DOHH2 (cell line): ENCODE data around the gene SMAD4.
A peak's percentile ranks its signal among the peaks of the same experiment; 100 is the strongest.

Source experiments
- H3F3A ChIP-seq: fragments of 200-600 bp; sonication (generic), shearing (Covaris generic); 2 replicates; pipeline ENCODE4 v1.6.0; 2016; ENCODE audit warnings: antibody characterized with exemption, mild to moderate bottlenecking; ENCODE audit not compliant: control insufficient read depth, insufficient read depth
- H3K27ac ChIP-seq: fragments of 200-600 bp; sonication (generic); 2 replicates; pipeline ENCODE4 v1.5.1; 2014; ENCODE audit warnings: low read depth, mild to moderate bottlenecking, low read length, moderate library complexity
- H3K27me3 ChIP-seq: fragments of 200-600 bp; sonication (generic); 2 replicates; pipeline ENCODE4 v1.6.1; 2014; ENCODE audit warnings: mild to moderate bottlenecking, low read length, mixed read lengths; ENCODE audit not compliant: control insufficient read depth
- H3K36me3 ChIP-seq: fragments of 200-600 bp; sonication (generic); 2 replicates; pipeline ENCODE4 v1.6.1; 2014; ENCODE audit warnings: mild to moderate bottlenecking, low read length, moderate library complexity, mixed read lengths; ENCODE audit not compliant: control insufficient read depth
- H3K4me1 ChIP-seq: fragments of 200-600 bp; sonication (generic); 2 replicates; pipeline ENCODE4 v1.6.1; 2014; ENCODE audit warnings: mild to moderate bottlenecking, low read length, mixed read lengths; ENCODE audit not compliant: control insufficient read depth
- H3K4me2 ChIP-seq: fragments of 200-600 bp; sonication (generic); 2 replicates; pipeline ENCODE4 v1.6.0; 2014; ENCODE audit warnings: mild to moderate bottlenecking, low read length, moderate library complexity
- H3K4me3 ChIP-seq: fragments of 200-600 bp; sonication (generic); 2 replicates; pipeline ENCODE4 v1.5.1; 2014; ENCODE audit warnings: mild to moderate bottlenecking, low read length, mixed read lengths
- H3K79me2 ChIP-seq: fragments of 200-600 bp; sonication (generic); 2 replicates; pipeline ENCODE4 v1.6.1; 2014; ENCODE audit warnings: mild to moderate bottlenecking, low read length, mixed read lengths; ENCODE audit not compliant: control insufficient read depth
- H3K9me2 ChIP-seq: fragments of 200-600 bp; sonication (generic); replicated peaks from 2 replicates; pipeline ENCODE4 v1.6.1; 2014; ENCODE audit warnings: mild to moderate bottlenecking, low read length, mixed read lengths; ENCODE audit not compliant: control insufficient read depth
- H3K9me3 ChIP-seq: fragments of 200-600 bp; sonication (generic); 2 replicates; pipeline ENCODE4 v1.6.1; 2014; ENCODE audit warnings: antibody characterized with exemption, low read length, mixed read lengths; ENCODE audit not compliant: control insufficient read depth, insufficient read depth
- H4K20me1 ChIP-seq: fragments of 200-600 bp; sonication (generic); 2 replicates; pipeline ENCODE4 v1.6.0; 2014; ENCODE audit warnings: low read depth, mild to moderate bottlenecking, antibody characterized with exemption, low read length, moderate library complexity; ENCODE audit not compliant: control insufficient read depth, insufficient read depth
- EZH2phosphoT487 ChIP-seq: fragments of 200-600 bp; sonication (generic); IDR thresholded peaks from 2 replicates; pipeline ENCODE4 v1.6.1; 2017; ENCODE audit warnings: borderline replicate concordance, mild to moderate bottlenecking, antibody characterized with exemption, low read length, moderate library complexity, mixed read lengths
- TF ChIP-seq, protein P1 (sequence below): fragments of 200-600 bp; sonication (generic); IDR thresholded peaks from one replicate; pipeline ENCODE4 v1.5.1; 2014; ENCODE audit warnings: antibody characterized with exemption, mild to moderate bottlenecking, low read depth, low read length; ENCODE audit not compliant: poor library complexity, severe bottlenecking

The SMAD4 gene

DNA sequence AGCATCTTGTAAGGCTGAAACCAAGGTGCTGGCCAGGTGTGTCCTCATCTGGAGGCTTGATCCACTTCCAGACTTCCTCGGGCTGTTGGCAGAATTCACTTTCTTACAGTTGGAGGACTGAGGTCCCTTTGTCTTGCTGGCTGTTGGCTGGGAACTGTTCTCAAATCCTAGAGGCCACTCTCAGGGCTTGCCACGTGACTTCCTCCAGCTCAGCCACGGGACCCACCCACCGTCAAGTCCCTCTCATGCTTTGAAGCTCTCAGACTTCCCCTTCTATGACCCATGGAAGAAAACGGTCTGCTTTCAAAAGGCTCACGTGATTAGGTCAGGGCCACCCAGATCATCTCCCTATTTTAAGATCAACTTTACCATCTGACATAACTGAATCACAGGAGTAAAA is 77.1 kb downstream of the SMAD4 start:
- Histone ChIP-seq H4K20me1 (no peaks in the 10 kb centered on the region), H3K36me3 (no peaks in the 10 kb centered on the region), H3K79me2 (no peaks in the 10 kb centered on the region), H3K9me2 (no peaks in the 10 kb centered on the region), H3K4me1 (peaks cover 9% of the 10 kb centered on the region), H3K4me3 (no peak overlapping the region), H3K4me2 (peak overlapping the region; percentile 19; the same call in 1 of the 2 replicates), H3F3A (no peaks in the 10 kb centered on the region), H3K9me3 (no peaks in the 10 kb centered on the region), H3K27ac (no peak overlapping the region), H3K27me3 (no peaks in the 10 kb centered on the region)
- no peak for TF ChIP-seq EZH2phosphoT487
- TF ChIP-seq, protein P1, sequence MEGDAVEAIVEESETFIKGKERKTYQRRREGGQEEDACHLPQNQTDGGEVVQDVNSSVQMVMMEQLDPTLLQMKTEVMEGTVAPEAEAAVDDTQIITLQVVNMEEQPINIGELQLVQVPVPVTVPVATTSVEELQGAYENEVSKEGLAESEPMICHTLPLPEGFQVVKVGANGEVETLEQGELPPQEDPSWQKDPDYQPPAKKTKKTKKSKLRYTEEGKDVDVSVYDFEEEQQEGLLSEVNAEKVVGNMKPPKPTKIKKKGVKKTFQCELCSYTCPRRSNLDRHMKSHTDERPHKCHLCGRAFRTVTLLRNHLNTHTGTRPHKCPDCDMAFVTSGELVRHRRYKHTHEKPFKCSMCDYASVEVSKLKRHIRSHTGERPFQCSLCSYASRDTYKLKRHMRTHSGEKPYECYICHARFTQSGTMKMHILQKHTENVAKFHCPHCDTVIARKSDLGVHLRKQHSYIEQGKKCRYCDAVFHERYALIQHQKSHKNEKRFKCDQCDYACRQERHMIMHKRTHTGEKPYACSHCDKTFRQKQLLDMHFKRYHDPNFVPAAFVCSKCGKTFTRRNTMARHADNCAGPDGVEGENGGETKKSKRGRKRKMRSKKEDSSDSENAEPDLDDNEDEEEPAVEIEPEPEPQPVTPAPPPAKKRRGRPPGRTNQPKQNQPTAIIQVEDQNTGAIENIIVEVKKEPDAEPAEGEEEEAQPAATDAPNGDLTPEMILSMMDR, result no peak

DNA sequence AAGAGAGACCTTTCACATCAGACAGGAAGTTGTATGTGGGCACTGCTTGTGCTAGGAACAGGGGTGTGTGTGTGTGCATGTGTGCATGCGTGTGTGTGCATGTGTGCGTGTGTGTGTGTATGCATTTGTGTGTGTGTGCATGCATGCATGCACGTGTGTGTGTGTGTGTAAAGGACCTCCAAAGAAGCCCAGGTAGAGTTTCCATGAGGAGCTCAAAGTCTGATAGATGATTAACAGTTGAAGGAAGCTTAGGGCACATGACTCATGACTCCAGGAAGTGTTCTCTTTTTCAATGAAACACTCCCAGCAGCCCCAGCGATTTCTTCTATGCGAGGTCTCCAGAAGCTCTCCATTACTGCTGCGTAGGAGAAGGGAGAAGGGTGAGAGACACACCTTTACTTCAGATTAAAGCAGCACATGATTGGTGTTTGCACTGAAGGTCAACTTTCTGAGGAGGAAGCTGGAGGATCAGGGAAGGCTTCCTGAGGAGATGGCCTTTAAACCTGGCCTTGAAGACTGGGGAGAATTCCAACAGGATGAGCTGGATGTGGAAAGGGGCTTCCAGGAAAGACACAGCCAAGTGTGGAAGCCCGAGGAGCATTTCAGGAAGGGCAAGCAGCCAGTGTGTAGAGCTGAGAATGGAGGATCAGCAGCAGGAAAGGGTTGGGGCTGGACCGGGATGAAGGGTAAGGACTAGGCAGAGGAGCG is 77.7 kb downstream of the SMAD4 start:
- Histone ChIP-seq H3K27me3 (no peaks in the 10 kb centered on the region), H3K4me2 (peak overlapping the region; percentile 19; the same call in 1 of the 2 replicates), H3K27ac (no peak overlapping the region), H3K4me1 (peaks cover 9% of the 10 kb centered on the region), H3K79me2 (no peaks in the 10 kb centered on the region), H3K36me3 (no peaks in the 10 kb centered on the region), H3F3A (no peaks in the 10 kb centered on the region), H3K4me3 (no peak overlapping the region), H3K9me2 (no peaks in the 10 kb centered on the region), H4K20me1 (no peaks in the 10 kb centered on the region), H3K9me3 (no peaks in the 10 kb centered on the region)
- TF ChIP-seq, protein P1, result no peak
- no peak for TF ChIP-seq EZH2phosphoT487

DNA sequence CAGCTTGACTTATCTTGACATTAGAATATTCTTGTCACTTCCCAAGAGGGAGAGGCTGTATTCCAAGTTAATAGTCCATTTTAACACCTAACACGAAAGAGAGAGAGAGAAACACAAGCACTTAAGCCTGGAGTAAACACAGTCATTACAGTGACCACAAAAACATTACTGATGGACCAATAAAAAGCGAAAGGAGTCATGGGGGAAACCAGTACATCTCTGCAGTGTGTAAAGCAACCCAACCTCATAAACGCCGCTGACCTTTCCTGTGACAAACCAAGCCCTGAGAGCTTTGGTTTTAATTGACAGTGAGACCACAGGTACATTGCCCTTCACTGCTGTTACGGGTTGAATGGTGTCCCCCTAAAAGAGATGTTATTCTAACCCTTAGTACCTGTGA is 78.3 kb downstream of the SMAD4 start:
- no peaks in the 10 kb centered on the region for H3K9me3 ChIP-seq
- no peaks in the 10 kb centered on the region for H3F3A ChIP-seq
- no peaks in the 10 kb centered on the region for H4K20me1 ChIP-seq
- no peak overlapping the region for H3K27ac ChIP-seq
- no peaks in the 10 kb centered on the region for H3K9me2 ChIP-seq
- H3K4me3 ChIP-seq, result no peak overlapping the region
- H3K79me2 ChIP-seq, result no peaks in the 10 kb centered on the region
- no peaks in the 10 kb centered on the region for H3K36me3 ChIP-seq
- peaks cover 9% of the 10 kb centered on the region for H3K4me1 ChIP-seq
- TF ChIP-seq, protein P1, result no peak
- TF ChIP-seq EZH2phosphoT487, result no peak
- H3K4me2 ChIP-seq, result no peak overlapping the region
- no peaks in the 10 kb centered on the region for H3K27me3 ChIP-seq
